COR-L47 (cell line): ENCODE measurements around the gene ZBTB7C.
A peak's percentile ranks its signal among the peaks of the same experiment; 100 is the strongest.

Experiments used
- DNase-seq: peaks from one replicate; lab custom pipeline; 2025; lab: John Stamatoyannopoulos, UW

Gene ZBTB7C

GRCh38 chr18:48162956-48163737 lies 246.0 kb downstream of the ZBTB7C start:
- no peak for DNase-seq

- DNase-seq: peak; percentile 99
Measured at GRCh38 chr18:48161911-48162698, 247.1 kb downstream of the ZBTB7C start.

GRCh38 chr18:48161191-48161910 lies 247.8 kb downstream of the ZBTB7C start:
- DNase-seq: peak; percentile 99

GRCh38 chr18:48160622-48161021 lies 248.6 kb downstream of the ZBTB7C start:
- no peak for DNase-seq

GRCh38 chr18:48159816-48160215 lies 249.4 kb downstream of the ZBTB7C start:
- DNase-seq: no peak

GRCh38 chr18:48158721-48159120 lies 250.5 kb downstream of the ZBTB7C start:
- DNase-seq: no peak

GRCh38 chr18:48157956-48158355 lies 251.2 kb downstream of the ZBTB7C start:
- peak; percentile 31 for DNase-seq

- DNase-seq: no peak
Measured at GRCh38 chr18:48155856-48156255, 253.3 kb downstream of the ZBTB7C start.

GRCh38 chr18:48154828-48155227 lies 254.4 kb downstream of the ZBTB7C start:
- no peak for DNase-seq

- DNase-seq: no peak
Measured at GRCh38 chr18:48153613-48154481, 255.3 kb downstream of the ZBTB7C start.

- DNase-seq: no peak
Measured at GRCh38 chr18:48152549-48152948, 256.6 kb downstream of the ZBTB7C start.

GRCh38 chr18:48151421-48152065 lies 257.6 kb downstream of the ZBTB7C start:
- no peak for DNase-seq

- DNase-seq: no peak
Measured at GRCh38 chr18:48149020-48149685, 260.0 kb downstream of the ZBTB7C start.

- DNase-seq: no peak
Measured at GRCh38 chr18:48142994-48143393, 266.2 kb downstream of the ZBTB7C start.

- DNase-seq: peak; percentile 15
Measured at GRCh38 chr18:48142353-48142752, 266.8 kb downstream of the ZBTB7C start.

GRCh38 chr18:48140731-48141130 lies 268.5 kb downstream of the ZBTB7C start:
- DNase-seq: no peak

- peak; percentile 100 for DNase-seq
Measured at GRCh38 chr18:48139431-48140347, 269.5 kb downstream of the ZBTB7C start.

- DNase-seq: peak; percentile 100
Measured at GRCh38 chr18:48138660-48139430, 270.3 kb downstream of the ZBTB7C start.

GRCh38 chr18:48138210-48138609 lies 271.0 kb downstream of the ZBTB7C start:
- peak; percentile 44 for DNase-seq
